ENCODE results near the gene CIB4.

DNA sequence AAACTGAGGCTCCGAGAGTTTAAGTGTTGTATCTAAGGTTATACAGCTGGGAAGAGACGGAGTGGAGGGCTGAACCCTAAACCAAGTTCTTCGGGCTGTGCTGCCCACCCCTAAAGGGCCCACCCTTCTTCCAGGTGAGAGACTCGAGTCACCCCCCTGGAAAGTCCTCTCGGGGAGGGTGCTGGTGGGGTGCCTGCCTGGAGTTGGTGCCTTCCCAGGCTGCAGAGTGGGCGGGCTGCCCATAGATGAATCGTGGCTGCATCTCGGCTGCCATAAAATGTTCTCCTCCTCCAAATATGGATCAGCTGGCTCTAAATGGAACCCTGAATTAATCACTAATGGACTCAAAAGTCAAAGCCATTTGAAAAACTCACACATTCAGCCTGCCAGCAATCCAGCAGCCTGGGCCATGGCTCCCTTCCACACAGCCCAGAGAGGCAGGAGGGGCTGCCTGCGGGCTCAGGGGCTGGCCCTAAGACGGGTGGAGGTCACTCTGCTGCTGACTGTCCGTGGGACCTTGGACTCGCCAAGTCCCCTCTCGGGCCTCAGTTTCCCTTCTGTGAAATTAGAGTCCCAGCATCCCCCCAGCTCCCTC is 7.7 kb downstream of the CIB4 start:
- TF ChIP-seq, protein P1, sequence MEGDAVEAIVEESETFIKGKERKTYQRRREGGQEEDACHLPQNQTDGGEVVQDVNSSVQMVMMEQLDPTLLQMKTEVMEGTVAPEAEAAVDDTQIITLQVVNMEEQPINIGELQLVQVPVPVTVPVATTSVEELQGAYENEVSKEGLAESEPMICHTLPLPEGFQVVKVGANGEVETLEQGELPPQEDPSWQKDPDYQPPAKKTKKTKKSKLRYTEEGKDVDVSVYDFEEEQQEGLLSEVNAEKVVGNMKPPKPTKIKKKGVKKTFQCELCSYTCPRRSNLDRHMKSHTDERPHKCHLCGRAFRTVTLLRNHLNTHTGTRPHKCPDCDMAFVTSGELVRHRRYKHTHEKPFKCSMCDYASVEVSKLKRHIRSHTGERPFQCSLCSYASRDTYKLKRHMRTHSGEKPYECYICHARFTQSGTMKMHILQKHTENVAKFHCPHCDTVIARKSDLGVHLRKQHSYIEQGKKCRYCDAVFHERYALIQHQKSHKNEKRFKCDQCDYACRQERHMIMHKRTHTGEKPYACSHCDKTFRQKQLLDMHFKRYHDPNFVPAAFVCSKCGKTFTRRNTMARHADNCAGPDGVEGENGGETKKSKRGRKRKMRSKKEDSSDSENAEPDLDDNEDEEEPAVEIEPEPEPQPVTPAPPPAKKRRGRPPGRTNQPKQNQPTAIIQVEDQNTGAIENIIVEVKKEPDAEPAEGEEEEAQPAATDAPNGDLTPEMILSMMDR (IDR thresholded peaks at IDR 0.05), result no peak
- no peak for TF ChIP-seq POLR2A (IDR thresholded peaks at IDR 0.05)

Data from prostate gland (tissue), 2 donors.